GM12878 (cell line): ENCODE data around the gene DCST1. TPM values are rescaled to one million over a fixed set of nuclear protein-coding genes. Genes with fewer than 3 reads are reported as not detected.

Experiments used
- BCL11A ChIP-seq: IDR thresholded peaks from 2 replicates; pipeline ENCODE4 v1.6.1; 2011; ENCODE audit warnings: low read depth, low read length
- CEBPB ChIP-seq, 2 experiments: fragments of 150-350 bp in 1 of 2; IDR thresholded peaks; 2 replicates each; pipeline ENCODE4 v1.6.1; 2012 to 2014; ENCODE audit warnings: low read depth in 2 of 2, low read length in 2 of 2, borderline replicate concordance in 1 of 2, inconsistent platforms in 1 of 2
- CHD1 ChIP-seq: IDR thresholded peaks from 2 replicates; pipeline ENCODE4 v1.6.1; 2012; ENCODE audit warnings: low read depth, low read length, improper control_type of control experiment
- CHD4 ChIP-seq: fragments of 200-600 bp; sonication (generic); IDR thresholded peaks from 2 replicates; pipeline ENCODE4 v1.6.1; 2016; ENCODE audit warnings: mild to moderate bottlenecking
- EP300 ChIP-seq, 2 experiments: fragments of 150-350 bp in 1 of 2; IDR thresholded peaks; 2 replicates each; pipeline ENCODE4 v1.6.1; 2011 to 2012; ENCODE audit warnings: low read depth in 2 of 2, low read length in 2 of 2, borderline replicate concordance in 1 of 2, improper control_type of control experiment in 1 of 2, inconsistent platforms in 1 of 2; ENCODE audit not compliant: control insufficient read depth in 1 of 2
- GATAD2B ChIP-seq: fragments of 450-650 bp; conservative IDR thresholded peaks from 2 replicates; pipeline ENCODE4 v1.6.1; 2017; ENCODE audit warnings: low read depth, mild to moderate bottlenecking, moderate library complexity
- HCFC1 ChIP-seq: fragments of 150-350 bp; IDR thresholded peaks from 2 replicates; pipeline ENCODE4 v1.6.1; 2014; ENCODE audit warnings: low read length
- IRF4 ChIP-seq: IDR thresholded peaks from 2 replicates; pipeline ENCODE4 v1.6.1; 2011; ENCODE audit warnings: low read depth, low read length
- MTA3 ChIP-seq: IDR thresholded peaks from 2 replicates; pipeline ENCODE4 v1.6.1; 2012; ENCODE audit warnings: low read length, inconsistent platforms, borderline replicate concordance
- NFYB ChIP-seq: IDR thresholded peaks from 2 replicates; pipeline ENCODE4 v1.6.1; 2011; ENCODE audit warnings: low read depth, mild to moderate bottlenecking, low read length, improper control_type of control experiment, moderate library complexity; ENCODE audit not compliant: insufficient read depth
- NRF1 ChIP-seq: conservative IDR thresholded peaks from 2 replicates; pipeline ENCODE4 v1.6.1; 2011; ENCODE audit warnings: mild to moderate bottlenecking, low read depth, low read length, improper control_type of control experiment
- PAX5 ChIP-seq: IDR thresholded peaks from 2 replicates; pipeline ENCODE4 v1.6.1; 2011; ENCODE audit warnings: low read depth, low read length, borderline replicate concordance
- RAD21 ChIP-seq: IDR thresholded peaks from 2 replicates; pipeline ENCODE4 v1.6.1; 2011; ENCODE audit warnings: mild to moderate bottlenecking, low read depth, low read length, moderate library complexity; ENCODE audit not compliant: insufficient read depth
- RUNX3 ChIP-seq: IDR thresholded peaks from 2 replicates; pipeline ENCODE4 v1.6.1; 2012; ENCODE audit warnings: low read length, inconsistent platforms
- SREBF1 ChIP-seq: IDR thresholded peaks from 2 replicates; pipeline ENCODE4 v1.6.1; 2012; ENCODE audit warnings: mild to moderate bottlenecking, low read length
- STAT1 ChIP-seq: fragments of 450-650 bp; conservative IDR thresholded peaks from 2 replicates; pipeline ENCODE4 v1.6.1; 2014; ENCODE audit warnings: antibody characterized with exemption, mild to moderate bottlenecking
- TCF3 ChIP-seq: IDR thresholded peaks from 2 replicates; pipeline ENCODE4 v1.6.1; 2012; ENCODE audit warnings: low read depth, mild to moderate bottlenecking, low read length, borderline replicate concordance; ENCODE audit not compliant: insufficient read depth
- polyA plus RNA-seq, 11 experiments: library from polyadenylated mRNA; depleted of rRNA in 4 of 11; unstranded in 6 of 11; stranded (reverse) in 5 of 11; fragments of >200 nt; fragmentation: Nextera tagmentation in 4 of 11; fragmentation: Illumina TruSeq in 1 of 11; extraction: Ambion mirVana in 4 of 11; extraction: Trizol in 1 of 11; gene quantifications; 1 replicate in 1 of 11; 2 replicates in 10 of 11; pipeline versions ENCODE4 v1.2.1 to v1.2.3, GENCODE V29; 2011 to 2016; ENCODE audit warnings: inconsistent platforms in 2 of 11, missing spikeins in 2 of 11, low read depth in 1 of 11
- total RNA-seq, 4 experiments: library from RNA; depleted of rRNA in 3 of 4; stranded (reverse); fragments of >200 nt in 3 of 4; fragmentation: Illumina TruSeq in 1 of 4; extraction: Trizol in 1 of 4; gene quantifications; 2 replicates each; pipeline versions ENCODE4 v1.2.1 to v1.2.3, GENCODE V29; 2013 to 2021
- TF ChIP-seq, protein P1 (sequence below): IDR thresholded peaks from 2 replicates; pipeline ENCODE4 v1.6.1; 2012; ENCODE audit warnings: low read depth, low read length, improper control_type of control experiment
- TF ChIP-seq, protein P2 (sequence below), 3 experiments: IDR thresholded peaks in 2 of 3; conservative IDR thresholded peaks in 1 of 3; 2 replicates each; pipeline ENCODE4 v1.5.1; 2011; ENCODE audit warnings: low read depth in 3 of 3, low read length in 3 of 3, mild to moderate bottlenecking in 3 of 3, control low read depth in 2 of 3, moderate library complexity in 2 of 3, inconsistent platforms in 1 of 3, mixed read lengths in 1 of 3; ENCODE audit not compliant: control insufficient read depth in 2 of 3, insufficient read depth in 1 of 3; ENCODE audit errors: extremely low read depth in 1 of 3
- TF ChIP-seq, protein P3 (sequence below): fragments of 450-650 bp; formaldehyde crosslinking; IDR thresholded peaks from 2 replicates; pipeline ENCODE4 v1.4.0; 2022; ENCODE audit warnings: mild to moderate bottlenecking, moderate library complexity
- TF ChIP-seq, protein P4 (sequence below): fragments of 450-650 bp; IDR thresholded peaks from 2 replicates; pipeline ENCODE4 v1.6.1; 2016; ENCODE audit warnings: mild to moderate bottlenecking
- TF ChIP-seq, protein P5 (sequence below): fragments of 450-650 bp; conservative IDR thresholded peaks from 2 replicates; pipeline ENCODE4 v1.6.1; 2017; ENCODE audit warnings: mild to moderate bottlenecking, moderate library complexity

Gene DCST1
- total and polyA plus RNA-seq, 10 of the 15 experiments (the other 5 are each of a cell fraction or from before 2014, with no cell fraction given), result not detected

DNA sequence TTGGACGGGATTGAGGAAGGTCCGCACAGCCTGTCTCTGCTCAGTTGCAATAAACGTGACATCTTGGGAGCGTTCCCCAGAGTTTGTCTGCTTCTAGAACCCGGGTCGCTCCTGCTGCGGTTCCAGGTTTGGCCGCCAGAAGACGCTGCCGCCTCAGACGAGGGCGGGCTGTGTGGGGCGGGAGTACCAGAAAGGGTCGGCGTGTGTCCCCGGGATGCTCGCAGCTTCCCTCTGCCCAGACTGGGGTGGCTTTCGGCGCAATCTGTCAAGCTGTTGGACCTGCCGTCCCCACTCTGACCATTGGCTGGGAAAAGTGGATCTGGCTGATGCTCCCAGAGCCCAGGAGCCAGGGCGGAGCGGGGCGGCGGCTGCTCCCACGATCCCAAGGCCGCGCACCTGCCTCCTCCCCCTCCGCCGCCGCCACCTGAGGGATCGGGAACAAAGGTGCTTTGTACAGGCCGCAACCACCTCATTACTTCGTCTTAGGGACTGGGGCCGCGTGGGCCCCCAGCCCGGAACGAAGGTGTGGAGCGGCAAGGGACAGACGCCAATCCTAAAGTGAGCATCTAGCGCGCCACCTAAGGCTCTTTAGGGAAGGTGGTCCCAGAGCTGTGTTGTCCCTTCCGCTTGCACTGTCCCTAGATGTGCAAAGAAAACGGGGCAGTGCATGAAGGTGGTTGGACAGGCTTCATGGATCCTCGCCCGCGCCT is 29.2 kb downstream of the DCST1 start (continued):
- TF ChIP-seq, protein P1, sequence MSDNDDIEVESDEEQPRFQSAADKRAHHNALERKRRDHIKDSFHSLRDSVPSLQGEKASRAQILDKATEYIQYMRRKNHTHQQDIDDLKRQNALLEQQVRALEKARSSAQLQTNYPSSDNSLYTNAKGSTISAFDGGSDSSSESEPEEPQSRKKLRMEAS, result no peak
- TF ChIP-seq CHD1, result no peak
- 0 out of 2 replicates have a peak, but pooled peaks have one; percentile 10 for TF ChIP-seq PAX5
- TF ChIP-seq, protein P2, sequence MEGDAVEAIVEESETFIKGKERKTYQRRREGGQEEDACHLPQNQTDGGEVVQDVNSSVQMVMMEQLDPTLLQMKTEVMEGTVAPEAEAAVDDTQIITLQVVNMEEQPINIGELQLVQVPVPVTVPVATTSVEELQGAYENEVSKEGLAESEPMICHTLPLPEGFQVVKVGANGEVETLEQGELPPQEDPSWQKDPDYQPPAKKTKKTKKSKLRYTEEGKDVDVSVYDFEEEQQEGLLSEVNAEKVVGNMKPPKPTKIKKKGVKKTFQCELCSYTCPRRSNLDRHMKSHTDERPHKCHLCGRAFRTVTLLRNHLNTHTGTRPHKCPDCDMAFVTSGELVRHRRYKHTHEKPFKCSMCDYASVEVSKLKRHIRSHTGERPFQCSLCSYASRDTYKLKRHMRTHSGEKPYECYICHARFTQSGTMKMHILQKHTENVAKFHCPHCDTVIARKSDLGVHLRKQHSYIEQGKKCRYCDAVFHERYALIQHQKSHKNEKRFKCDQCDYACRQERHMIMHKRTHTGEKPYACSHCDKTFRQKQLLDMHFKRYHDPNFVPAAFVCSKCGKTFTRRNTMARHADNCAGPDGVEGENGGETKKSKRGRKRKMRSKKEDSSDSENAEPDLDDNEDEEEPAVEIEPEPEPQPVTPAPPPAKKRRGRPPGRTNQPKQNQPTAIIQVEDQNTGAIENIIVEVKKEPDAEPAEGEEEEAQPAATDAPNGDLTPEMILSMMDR (IDR thresholded peaks at IDR 0.05 in 2 of 3, conservative IDR thresholded peaks at IDR 0.05 in 1 of 3; ENCODE audit: control insufficient read depth in 2 of 3, extremely low read depth in 1 of 3, insufficient read depth in 1 of 3, low read depth in 3 of 3, low read length in 3 of 3), result peak; percentile 94 to 98 (median 96)
- TF ChIP-seq RUNX3, result peak; percentile 76
- no peak for TF ChIP-seq HCFC1
- TF ChIP-seq EP300 (IDR thresholded peaks at IDR 0.05; ENCODE audit: borderline replicate concordance in 1 of 2, control insufficient read depth in 1 of 2, low read depth in 2 of 2, low read length in 2 of 2), result no peak
- peak; percentile 93 for TF ChIP-seq RAD21
- no peak for TF ChIP-seq TCF3
- TF ChIP-seq, protein P3, sequence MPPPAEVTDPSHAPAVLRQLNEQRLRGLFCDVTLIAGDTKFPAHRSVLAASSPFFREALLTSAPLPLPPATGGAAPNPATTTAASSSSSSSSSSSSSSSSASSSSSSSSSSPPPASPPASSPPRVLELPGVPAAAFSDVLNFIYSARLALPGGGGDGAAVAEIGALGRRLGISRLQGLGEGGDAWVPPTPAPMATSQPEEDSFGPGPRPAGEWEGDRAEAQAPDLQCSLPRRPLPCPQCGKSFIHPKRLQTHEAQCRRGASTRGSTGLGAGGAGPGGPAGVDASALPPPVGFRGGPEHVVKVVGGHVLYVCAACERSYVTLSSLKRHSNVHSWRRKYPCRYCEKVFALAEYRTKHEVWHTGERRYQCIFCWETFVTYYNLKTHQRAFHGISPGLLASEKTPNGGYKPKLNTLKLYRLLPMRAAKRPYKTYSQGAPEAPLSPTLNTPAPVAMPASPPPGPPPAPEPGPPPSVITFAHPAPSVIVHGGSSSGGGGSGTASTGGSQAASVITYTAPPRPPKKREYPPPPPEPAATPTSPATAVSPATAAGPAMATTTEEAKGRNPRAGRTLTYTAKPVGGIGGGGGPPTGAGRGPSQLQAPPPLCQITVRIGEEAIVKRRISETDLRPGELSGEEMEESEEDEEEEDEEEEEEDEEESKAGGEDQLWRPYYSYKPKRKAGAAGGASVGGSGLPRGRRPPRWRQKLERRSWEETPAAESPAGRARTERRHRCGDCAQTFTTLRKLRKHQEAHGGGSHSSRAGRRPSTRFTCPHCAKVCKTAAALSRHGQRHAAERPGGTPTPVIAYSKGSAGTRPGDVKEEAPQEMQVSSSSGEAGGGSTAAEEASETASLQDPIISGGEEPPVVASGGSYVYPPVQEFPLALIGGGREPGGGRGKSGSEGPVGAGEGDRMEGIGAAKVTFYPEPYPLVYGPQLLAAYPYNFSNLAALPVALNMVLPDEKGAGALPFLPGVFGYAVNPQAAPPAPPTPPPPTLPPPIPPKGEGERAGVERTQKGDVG (CRISPR knock-in tag), result no peak
- TF ChIP-seq MTA3, result no peak
- no peak for TF ChIP-seq NFYB
- TF ChIP-seq GATAD2B, result 0 out of 2 replicates have a peak, but pooled peaks have one; percentile 33
- TF ChIP-seq CHD4, result no peak
- TF ChIP-seq BCL11A, result no peak
- TF ChIP-seq NRF1, result no peak
- TF ChIP-seq SREBF1, result no peak
- no peak for TF ChIP-seq CEBPB (IDR thresholded peaks at IDR 0.05; ENCODE audit: borderline replicate concordance in 1 of 2, low read depth in 2 of 2, low read length in 2 of 2)
- TF ChIP-seq, protein P4, sequence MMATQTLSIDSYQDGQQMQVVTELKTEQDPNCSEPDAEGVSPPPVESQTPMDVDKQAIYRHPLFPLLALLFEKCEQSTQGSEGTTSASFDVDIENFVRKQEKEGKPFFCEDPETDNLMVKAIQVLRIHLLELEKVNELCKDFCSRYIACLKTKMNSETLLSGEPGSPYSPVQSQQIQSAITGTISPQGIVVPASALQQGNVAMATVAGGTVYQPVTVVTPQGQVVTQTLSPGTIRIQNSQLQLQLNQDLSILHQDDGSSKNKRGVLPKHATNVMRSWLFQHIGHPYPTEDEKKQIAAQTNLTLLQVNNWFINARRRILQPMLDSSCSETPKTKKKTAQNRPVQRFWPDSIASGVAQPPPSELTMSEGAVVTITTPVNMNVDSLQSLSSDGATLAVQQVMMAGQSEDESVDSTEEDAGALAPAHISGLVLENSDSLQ, result no peak
- no peak for TF ChIP-seq STAT1
- TF ChIP-seq IRF4, result 0 out of 2 replicates have a peak, but pooled peaks have one; percentile 15
- TF ChIP-seq, protein P5, sequence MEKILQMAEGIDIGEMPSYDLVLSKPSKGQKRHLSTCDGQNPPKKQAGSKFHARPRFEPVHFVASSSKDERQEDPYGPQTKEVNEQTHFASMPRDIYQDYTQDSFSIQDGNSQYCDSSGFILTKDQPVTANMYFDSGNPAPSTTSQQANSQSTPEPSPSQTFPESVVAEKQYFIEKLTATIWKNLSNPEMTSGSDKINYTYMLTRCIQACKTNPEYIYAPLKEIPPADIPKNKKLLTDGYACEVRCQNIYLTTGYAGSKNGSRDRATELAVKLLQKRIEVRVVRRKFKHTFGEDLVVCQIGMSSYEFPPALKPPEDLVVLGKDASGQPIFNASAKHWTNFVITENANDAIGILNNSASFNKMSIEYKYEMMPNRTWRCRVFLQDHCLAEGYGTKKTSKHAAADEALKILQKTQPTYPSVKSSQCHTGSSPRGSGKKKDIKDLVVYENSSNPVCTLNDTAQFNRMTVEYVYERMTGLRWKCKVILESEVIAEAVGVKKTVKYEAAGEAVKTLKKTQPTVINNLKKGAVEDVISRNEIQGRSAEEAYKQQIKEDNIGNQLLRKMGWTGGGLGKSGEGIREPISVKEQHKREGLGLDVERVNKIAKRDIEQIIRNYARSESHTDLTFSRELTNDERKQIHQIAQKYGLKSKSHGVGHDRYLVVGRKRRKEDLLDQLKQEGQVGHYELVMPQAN, result no peak
